ENCODE data around the gene CLDN1.
A peak's percentile ranks its signal among the peaks of the same experiment; 100 is the strongest.

CLDN1 gene

GRCh38 chr3:190340071-190340470 is 17.8 kb upstream of the CLDN1 start:
- no peak overlapping the region for H3K9ac ChIP-seq (ENCODE audit: insufficient read length)
- 0 out of 2 replicates have a peak, but pooled peaks cover 3% of the 10 kb centered on the region for H3K36me3 ChIP-seq (ENCODE audit: insufficient read depth, low read length)
- no peak overlapping the region for H3K4me3 ChIP-seq
- DNase-seq (ENCODE audit: low read depth, low spot score) = no peak
- no peak overlapping the region; the same call in 1 of the 2 replicates for H3K27ac ChIP-seq
- TF ChIP-seq EZH2 (IDR thresholded peaks at IDR 0.05) (no peak), POLR2AphosphoS5 (IDR thresholded peaks at IDR 0.05; ENCODE audit: borderline replicate concordance, low read depth, low read length) (no peak), FOXP2 (optimal IDR thresholded peaks at IDR 0.05; ENCODE audit: control extremely low read depth, extremely low read length, insufficient read depth) (no peak)
- peaks cover 7% of the 10 kb centered on the region; the same call in 1 of the 2 replicates for H3K9me3 ChIP-seq (ENCODE audit: low read depth, low read length)

GRCh38 chr3:190339130-190339529 is 16.9 kb upstream of the CLDN1 start:
- peaks cover 7% of the 10 kb centered on the region; the same call in 1 of the 2 replicates for H3K9me3 ChIP-seq (ENCODE audit: low read depth, low read length)
- H3K27ac ChIP-seq = peak overlapping the region; percentile 54
- DNase-seq (ENCODE audit: low read depth, low spot score) = no peak
- 0 out of 2 replicates have a peak, but pooled peaks cover 3% of the 10 kb centered on the region for H3K36me3 ChIP-seq (ENCODE audit: insufficient read depth, low read length)
- no peak overlapping the region for H3K9ac ChIP-seq (ENCODE audit: insufficient read length)
- TF ChIP-seq POLR2AphosphoS5 (IDR thresholded peaks at IDR 0.05; ENCODE audit: borderline replicate concordance, low read depth, low read length) (peak; percentile 25; the same call in 1 of the 2 replicates), EZH2 (IDR thresholded peaks at IDR 0.05) (no peak)
- no peak overlapping the region for H3K4me3 ChIP-seq

GRCh38 chr3:190338717-190339116 is 16.5 kb upstream of the CLDN1 start:
- TF ChIP-seq EZH2 (IDR thresholded peaks at IDR 0.05) (no peak), POLR2AphosphoS5 (IDR thresholded peaks at IDR 0.05; ENCODE audit: borderline replicate concordance, low read depth, low read length) (no peak), FOXP2 (optimal IDR thresholded peaks at IDR 0.05; ENCODE audit: control extremely low read depth, extremely low read length, insufficient read depth) (no peak)
- Histone ChIP-seq H3K9me3 (ENCODE audit: low read depth, low read length) (peaks cover 7% of the 10 kb centered on the region; the same call in 1 of the 2 replicates), H3K9ac (ENCODE audit: insufficient read length) (no peak overlapping the region), H3K36me3 (ENCODE audit: insufficient read depth, low read length) (0 out of 2 replicates have a peak, but pooled peaks cover 3% of the 10 kb centered on the region), H3K4me3 (no peak overlapping the region), H3K27ac (peak overlapping the region; percentile 54; the same call in 1 of the 2 replicates)
- no peak for DNase-seq (ENCODE audit: low read depth, low spot score)

GRCh38 chr3:190337301-190337700 is 15.1 kb upstream of the CLDN1 start:
- no peaks in the 10 kb centered on the region for H3K36me3 ChIP-seq (ENCODE audit: insufficient read depth, low read length)
- no peak overlapping the region for H3K27ac ChIP-seq
- TF ChIP-seq POLR2AphosphoS5 (IDR thresholded peaks at IDR 0.05; ENCODE audit: borderline replicate concordance, low read depth, low read length) = no peak
- no peak for TF ChIP-seq FOXP2 (optimal IDR thresholded peaks at IDR 0.05; ENCODE audit: control extremely low read depth, extremely low read length, insufficient read depth)
- TF ChIP-seq EZH2 (IDR thresholded peaks at IDR 0.05) = no peak
- no peak overlapping the region for H3K9ac ChIP-seq (ENCODE audit: insufficient read length)
- no peak overlapping the region for H3K4me3 ChIP-seq
- H3K9me3 ChIP-seq (ENCODE audit: low read depth, low read length) = 0 out of 2 replicates have a peak, but pooled peaks cover 2% of the 10 kb centered on the region
- DNase-seq (ENCODE audit: low read depth, low spot score) = no peak

- H3K9ac ChIP-seq (ENCODE audit: insufficient read length) = no peak overlapping the region
- no peak for DNase-seq (ENCODE audit: low read depth, low spot score)
- no peak for TF ChIP-seq EZH2 (IDR thresholded peaks at IDR 0.05)
- no peak for TF ChIP-seq FOXP2 (optimal IDR thresholded peaks at IDR 0.05; ENCODE audit: control extremely low read depth, extremely low read length, insufficient read depth)
- no peak for TF ChIP-seq POLR2AphosphoS5 (IDR thresholded peaks at IDR 0.05; ENCODE audit: borderline replicate concordance, low read depth, low read length)
- no peak overlapping the region for H3K27ac ChIP-seq
- no peaks in the 10 kb centered on the region for H3K36me3 ChIP-seq (ENCODE audit: insufficient read depth, low read length)
- no peak overlapping the region for H3K4me3 ChIP-seq
- H3K9me3 ChIP-seq (ENCODE audit: low read depth, low read length) = no peaks in the 10 kb centered on the region
Measured at GRCh38 chr3:190336516-190337189, 14.4 kb upstream of the CLDN1 start.

GRCh38 chr3:190333961-190334360 is 11.7 kb upstream of the CLDN1 start:
- no peak for DNase-seq (ENCODE audit: low read depth, low spot score)
- no peak overlapping the region for H3K27ac ChIP-seq
- no peak overlapping the region for H3K4me3 ChIP-seq
- H3K9ac ChIP-seq (ENCODE audit: insufficient read length) = no peak overlapping the region
- no peaks in the 10 kb centered on the region for H3K36me3 ChIP-seq (ENCODE audit: insufficient read depth, low read length)
- no peaks in the 10 kb centered on the region for H3K9me3 ChIP-seq (ENCODE audit: low read depth, low read length)
- TF ChIP-seq POLR2AphosphoS5 (IDR thresholded peaks at IDR 0.05; ENCODE audit: borderline replicate concordance, low read depth, low read length) = no peak
- TF ChIP-seq FOXP2 (optimal IDR thresholded peaks at IDR 0.05; ENCODE audit: control extremely low read depth, extremely low read length, insufficient read depth) = no peak
- no peak for TF ChIP-seq EZH2 (IDR thresholded peaks at IDR 0.05)

GRCh38 chr3:190330936-190331734 is 8.9 kb upstream of the CLDN1 start:
- no peak overlapping the region for H3K27ac ChIP-seq
- TF ChIP-seq POLR2AphosphoS5 (IDR thresholded peaks at IDR 0.05; ENCODE audit: borderline replicate concordance, low read depth, low read length) = no peak
- TF ChIP-seq EZH2 (IDR thresholded peaks at IDR 0.05) = no peak
- no peak for TF ChIP-seq FOXP2 (optimal IDR thresholded peaks at IDR 0.05; ENCODE audit: control extremely low read depth, extremely low read length, insufficient read depth)

GRCh38 chr3:190326930-190327329 is 4.7 kb upstream of the CLDN1 start:
- Histone ChIP-seq H3K36me3 (ENCODE audit: insufficient read depth, low read length) (no peaks in the 10 kb centered on the region), H3K9ac (ENCODE audit: insufficient read length) (no peak overlapping the region), H3K27ac (no peak overlapping the region)

More at GRCh38 chr3:190330936-190331734, 8.9 kb upstream of the CLDN1 start:
- Histone ChIP-seq H3K9ac (ENCODE audit: insufficient read length) (no peak overlapping the region), H3K9me3 (ENCODE audit: low read depth, low read length) (no peaks in the 10 kb centered on the region), H3K36me3 (ENCODE audit: insufficient read depth, low read length) (no peaks in the 10 kb centered on the region), H3K4me3 (no peak overlapping the region)
- DNase-seq (ENCODE audit: low read depth, low spot score) = no peak

More at GRCh38 chr3:190326930-190327329, 4.7 kb upstream of the CLDN1 start:
- DNase-seq (ENCODE audit: low read depth, low spot score) = no peak
- H3K9me3 ChIP-seq (ENCODE audit: low read depth, low read length) = no peaks in the 10 kb centered on the region
- TF ChIP-seq FOXP2 (optimal IDR thresholded peaks at IDR 0.05; ENCODE audit: control extremely low read depth, extremely low read length, insufficient read depth) = no peak
- no peak for TF ChIP-seq POLR2AphosphoS5 (IDR thresholded peaks at IDR 0.05; ENCODE audit: borderline replicate concordance, low read depth, low read length)
- TF ChIP-seq EZH2 (IDR thresholded peaks at IDR 0.05) = no peak
- no peak overlapping the region for H3K4me3 ChIP-seq

Data from SK-N-MC (cell line).